Embryonic facial prominence (tissue), 1 donor: ENCODE data around the gene EFCAB8.
"Not testable (repeated sequence)": the region's sequence is repeated elsewhere in the genome, so short reads cannot be mapped to it uniquely, and the experiment has no call there.

Experiments
- DNase-seq: peaks from one replicate; pipeline ENCODE4 v3.0.0-alpha.2; 2016; ENCODE audit errors: extremely low spot score

The EFCAB8 gene

GRCh38 chr20:32841174-32841573 lies 17.5 kb upstream of the EFCAB8 start:
- DNase-seq: no peak

GRCh38 chr20:32841632-32842031 lies 17.1 kb upstream of the EFCAB8 start:
- DNase-seq: no peak

GRCh38 chr20:32842688-32843524 lies 15.8 kb upstream of the EFCAB8 start:
- no peak for DNase-seq

DNA sequence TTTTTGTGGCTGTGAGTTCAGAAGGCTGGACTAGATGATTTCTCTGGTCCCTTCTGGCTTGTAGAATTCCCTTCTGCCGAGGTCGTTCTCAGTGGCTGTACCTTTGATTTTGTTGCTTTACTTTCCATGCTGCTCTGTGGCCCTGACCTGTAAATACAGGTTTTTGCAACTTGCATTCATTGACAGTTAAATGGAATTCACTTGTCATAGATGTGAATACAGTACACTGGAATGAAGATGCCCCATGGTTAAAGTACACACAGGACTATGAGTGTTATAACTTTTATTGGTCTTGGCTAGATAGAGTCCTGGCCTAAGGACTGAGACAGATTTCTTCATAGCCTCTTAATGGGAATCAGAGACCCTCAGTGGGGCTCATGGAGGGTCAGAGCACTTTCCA lies 12.9 kb upstream of the EFCAB8 start:
- DNase-seq: no peak

GRCh38 chr20:32846852-32847251 lies 11.9 kb upstream of the EFCAB8 start:
- no peak for DNase-seq

- no peak for DNase-seq
Observed at GRCh38 chr20:32847964-32848363, 10.8 kb upstream of the EFCAB8 start.

DNA sequence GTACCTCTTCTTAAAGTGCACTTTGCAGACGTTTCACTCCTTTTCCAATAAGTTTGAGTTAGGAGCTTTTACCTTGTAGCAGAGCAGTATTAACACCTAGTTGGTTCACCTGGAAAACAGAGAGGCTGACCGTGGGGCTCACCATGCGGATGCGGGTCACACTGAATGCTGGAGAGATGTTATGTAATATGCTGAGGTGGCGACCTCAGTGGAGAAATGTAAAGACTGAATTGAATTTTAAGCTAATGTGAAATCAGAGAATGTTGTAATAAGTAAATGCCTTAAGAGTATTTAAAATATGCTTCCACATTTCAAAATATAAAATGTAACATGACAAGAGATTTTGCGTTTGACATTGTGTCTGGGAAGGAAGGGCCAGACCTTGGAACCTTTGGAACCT lies 9.9 kb upstream of the EFCAB8 start:
- DNase-seq: no peak

DNA sequence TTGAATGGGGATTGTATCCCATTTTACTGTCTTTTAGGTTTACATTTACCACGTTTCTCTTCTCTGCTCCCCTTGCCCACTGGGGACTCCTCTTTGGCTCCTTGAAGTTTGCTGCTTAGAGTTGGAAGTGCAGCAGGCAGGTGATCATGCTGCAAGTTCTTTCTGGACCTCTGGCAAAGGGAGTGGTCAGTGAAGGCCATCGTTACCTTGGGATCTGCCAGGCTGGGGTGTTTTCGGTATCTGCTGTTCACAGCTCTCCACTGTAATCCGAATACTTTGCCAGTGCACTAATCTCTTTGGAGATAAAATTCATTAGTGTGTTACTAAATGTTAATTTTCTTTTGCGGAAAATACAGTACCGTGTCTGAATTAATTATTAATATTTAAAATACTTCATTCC lies 9.1 kb upstream of the EFCAB8 start:
- DNase-seq: no peak

DNA sequence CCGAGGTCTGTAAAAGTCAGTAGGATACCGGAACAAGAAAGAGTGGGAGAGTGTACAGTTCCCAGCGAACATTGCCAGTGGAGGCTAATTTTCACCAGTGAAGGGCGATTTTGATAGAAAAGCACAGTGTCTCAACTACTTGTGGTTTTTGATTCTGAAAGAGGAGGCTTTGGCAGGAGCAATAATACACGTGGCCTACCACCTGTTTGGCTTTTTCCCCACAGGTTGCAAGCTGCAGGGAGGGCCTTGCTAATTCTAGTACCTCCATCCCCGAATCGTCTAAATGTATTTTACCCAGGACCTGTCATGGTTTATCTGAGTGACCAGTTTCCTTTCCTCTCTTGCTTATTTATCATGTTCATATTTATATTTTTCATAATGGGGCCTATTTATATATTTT lies 3.3 kb upstream of the EFCAB8 start:
- no peak for DNase-seq

GRCh38 chr20:32858189-32858588 lies 534 bp upstream of the EFCAB8 start:
- DNase-seq: no peak

GRCh38 chr20:32861446-32861845 lies 2.7 kb downstream of the EFCAB8 start:
- no peak for DNase-seq

DNA sequence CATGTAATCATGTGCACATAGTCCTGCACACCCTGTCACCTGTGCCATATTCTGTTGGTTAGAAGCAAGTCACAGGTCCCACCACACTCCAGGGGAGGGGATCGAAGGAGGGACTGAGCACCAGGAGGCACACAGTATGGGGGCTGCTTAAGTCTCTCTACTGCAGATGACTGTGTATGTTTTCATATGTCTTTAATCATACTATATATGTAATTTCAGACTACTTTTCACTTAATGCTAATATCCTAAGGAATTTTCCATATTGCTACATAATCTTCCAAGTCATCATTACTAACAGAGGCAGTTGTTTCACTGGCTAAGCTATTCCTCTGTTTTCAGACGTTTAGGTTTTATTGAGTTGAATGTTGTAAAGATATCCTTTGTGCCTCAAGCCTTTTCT lies 10.8 kb downstream of the EFCAB8 start:
- DNase-seq: no peak

DNA sequence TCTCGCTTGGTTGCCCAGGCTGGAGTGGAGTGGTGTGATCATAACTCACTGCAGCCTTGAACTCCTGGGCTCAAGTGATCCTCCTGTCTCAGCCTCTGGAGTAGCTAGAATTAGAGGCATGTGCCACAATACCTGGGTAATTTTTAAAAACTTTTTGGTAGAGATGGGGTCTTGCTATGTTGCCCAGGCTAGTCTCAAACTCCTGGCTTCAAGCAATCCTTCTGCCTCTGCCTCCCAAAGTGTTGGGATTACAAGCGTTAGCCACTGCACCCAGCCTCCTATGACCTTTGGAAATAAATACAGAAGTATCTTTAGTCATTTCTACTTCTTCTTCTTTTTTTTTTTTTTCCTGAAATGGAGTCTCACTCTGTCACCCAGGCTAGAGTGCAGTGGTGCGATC lies 11.8 kb downstream of the EFCAB8 start:
- DNase-seq: not testable (repeated sequence)

DNA sequence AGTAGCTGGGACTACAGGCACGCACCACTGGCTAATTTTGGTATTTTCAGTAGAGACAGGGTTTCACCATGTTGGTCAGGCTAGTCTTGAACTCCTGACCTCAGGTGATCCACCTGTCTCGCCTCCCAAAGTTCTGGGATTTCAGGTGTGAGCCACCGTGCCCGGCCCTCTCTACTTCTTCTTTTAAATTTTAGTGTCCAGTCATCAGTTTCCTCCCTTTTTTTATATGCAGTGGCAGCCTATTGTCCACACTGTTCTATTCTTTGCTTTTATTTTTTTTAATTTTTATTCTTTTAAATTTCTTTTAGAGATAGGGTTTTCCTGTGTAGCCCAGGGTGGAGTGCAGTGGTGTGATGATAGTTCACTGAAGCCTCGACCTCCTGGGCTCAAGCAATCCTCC lies 12.3 kb downstream of the EFCAB8 start:
- no peak for DNase-seq

DNA sequence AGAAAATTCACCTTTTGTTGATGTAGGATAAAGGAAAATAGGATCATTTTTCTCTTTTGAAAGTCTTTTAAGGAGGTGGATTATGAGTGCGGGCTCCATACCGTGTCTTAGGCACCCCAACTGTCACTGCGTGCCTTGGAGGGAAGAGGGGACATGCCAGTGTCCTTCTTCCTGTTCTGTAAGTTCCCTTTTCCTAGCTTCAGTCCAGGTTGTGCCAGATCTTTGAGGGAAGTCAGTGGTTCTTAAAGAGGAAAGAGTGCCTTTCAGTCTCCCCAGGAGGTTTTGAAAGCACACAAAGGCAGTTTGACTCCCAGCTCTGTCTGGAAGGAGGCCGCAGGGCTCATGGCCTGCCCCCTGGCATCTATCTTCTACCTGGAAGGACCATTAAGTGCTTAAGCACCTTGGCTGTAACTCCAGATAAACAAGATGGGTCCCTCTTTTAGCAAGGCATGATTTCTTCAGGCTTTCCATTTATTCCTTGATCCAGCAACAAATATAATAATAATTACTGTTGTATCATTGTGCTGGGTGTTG lies 13.0 kb downstream of the EFCAB8 start:
- DNase-seq: no peak

DNA sequence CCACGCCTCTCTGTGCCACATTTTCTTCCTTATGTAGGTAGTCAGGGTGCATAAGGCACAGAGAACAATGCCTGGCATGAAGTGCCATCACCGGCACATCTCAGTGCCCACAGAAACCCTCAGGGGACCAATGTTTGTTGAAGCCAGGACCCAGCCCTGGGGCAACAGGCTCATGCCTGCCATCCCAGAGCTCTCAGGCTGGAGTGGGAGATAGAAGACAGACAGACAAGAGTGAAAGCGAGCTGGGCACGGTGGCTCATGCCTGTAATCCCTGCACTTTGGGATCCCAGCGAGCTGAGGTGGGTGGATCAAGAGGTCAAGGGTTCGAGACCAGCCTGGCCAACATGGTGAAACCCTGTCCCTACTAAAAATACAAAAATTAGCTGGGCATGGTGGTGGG lies 13.5 kb downstream of the EFCAB8 start:
- DNase-seq: no peak

DNA sequence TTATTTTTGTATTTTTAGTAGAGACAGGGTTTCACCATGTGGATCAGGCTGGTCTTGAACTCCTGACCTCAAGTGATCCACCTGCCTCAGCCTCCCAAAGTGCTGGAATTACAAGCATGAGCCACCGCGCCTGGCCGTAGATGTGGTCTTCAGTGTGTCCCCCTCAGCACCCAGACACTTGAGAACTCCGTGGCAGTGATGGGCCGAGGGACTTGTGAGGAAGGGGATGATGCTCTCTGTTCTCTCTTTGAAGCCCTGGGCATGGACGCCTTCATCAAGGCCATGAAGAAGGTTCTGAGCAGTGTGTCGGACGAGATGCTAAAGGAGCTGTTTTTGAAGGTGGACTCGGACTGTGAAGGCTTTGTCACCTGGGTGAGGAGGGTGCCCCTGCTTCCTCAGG lies 16.9 kb downstream of the EFCAB8 start:
- DNase-seq: no peak

GRCh38 chr20:32877507-32877906 lies 18.8 kb downstream of the EFCAB8 start:
- DNase-seq: no peak

DNA sequence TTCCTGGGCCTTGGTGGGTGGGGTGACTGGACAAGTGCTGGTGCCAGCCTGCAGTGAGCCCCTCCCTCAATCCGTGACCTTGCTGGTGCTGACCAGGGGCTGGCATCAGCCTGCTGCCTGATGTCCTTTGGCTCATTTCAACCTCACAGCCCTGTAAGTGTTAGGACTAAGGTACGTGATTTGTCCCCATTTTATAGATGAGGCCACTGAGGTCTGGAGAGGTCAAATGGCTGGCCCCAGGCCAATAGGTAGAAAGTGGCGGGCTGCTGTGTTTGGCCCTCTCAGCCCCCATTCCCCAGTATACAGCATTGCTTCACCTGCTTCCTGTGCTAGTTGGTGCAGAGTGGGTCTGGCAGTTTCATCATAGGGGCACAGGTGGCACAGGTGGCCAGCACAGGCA lies 20.1 kb downstream of the EFCAB8 start:
- no peak for DNase-seq

- no peak for DNase-seq
Observed at GRCh38 chr20:32879538-32879937, 20.8 kb downstream of the EFCAB8 start.

GRCh38 chr20:32880635-32881034 lies 21.9 kb downstream of the EFCAB8 start:
- DNase-seq: no peak

- no peak for DNase-seq
Observed at GRCh38 chr20:32883081-32883480, 24.4 kb downstream of the EFCAB8 start.

- no peak for DNase-seq
Observed at GRCh38 chr20:32885185-32885584, 26.5 kb downstream of the EFCAB8 start.

- DNase-seq: no peak
Observed at GRCh38 chr20:32885952-32886351, 27.2 kb downstream of the EFCAB8 start.
